Measurements from ENCODE around the gene SMAD2.

- TF ChIP-seq GATA2 (IDR thresholded peaks at IDR 0.05; ENCODE audit: low read depth, low read length) = no peak
- no peak for TF ChIP-seq GATA3 (IDR thresholded peaks at IDR 0.05; ENCODE audit: low read depth, low read length)
These were observed 71.9 kb downstream of the SMAD2 start for GRCh38 chr18:47858607-47859006.
